ENCODE data around the gene LGALS7B. TPM values are rescaled to one million over a fixed set of nuclear protein-coding genes. Genes with fewer than 3 reads are reported as not detected.
"Not testable (repeated sequence)": the region's sequence is repeated elsewhere in the genome, so short reads cannot be mapped to it uniquely, and the experiment has no call there.

Gene LGALS7B
- total RNA-seq, 4 donors from 2014 or later, result not detected

- TF ChIP-seq CTCF (IDR thresholded peaks at IDR 0.05), result no peak
- ATAC-seq (ENCODE audit: low FRiP score) (no peak), DNase-seq (ENCODE audit: low spot score) (no peak)
These were observed 7.2 kb downstream of the LGALS7B start for GRCh38 chr19:38796154-38796553.

- not testable (repeated sequence) for DNase-seq (ENCODE audit: low spot score); ATAC-seq (ENCODE audit: low FRiP score)
These were observed 8.8 kb downstream of the LGALS7B start for GRCh38 chr19:38797781-38798180.

GRCh38 chr19:38799104-38799503, 10.1 kb downstream of the LGALS7B start:
- DNase-seq (ENCODE audit: low spot score), result no peak
- ATAC-seq (ENCODE audit: low FRiP score), result no peak
- TF ChIP-seq CTCF (IDR thresholded peaks at IDR 0.05), result no peak

- no peak for TF ChIP-seq CTCF (IDR thresholded peaks at IDR 0.05)
- ATAC-seq (ENCODE audit: low FRiP score) (no peak), DNase-seq (ENCODE audit: low spot score) (no peak)
These were observed 11.8 kb downstream of the LGALS7B start for GRCh38 chr19:38800577-38801347.

GRCh38 chr19:38801359-38802095, 12.5 kb downstream of the LGALS7B start:
- no peak for ATAC-seq (ENCODE audit: low FRiP score)
- DNase-seq (ENCODE audit: low spot score), result no peak
- TF ChIP-seq CTCF (IDR thresholded peaks at IDR 0.05), result no peak

GRCh38 chr19:38803543-38803942, 14.5 kb downstream of the LGALS7B start:
- no peak for TF ChIP-seq CTCF (IDR thresholded peaks at IDR 0.05)
- ATAC-seq (ENCODE audit: low FRiP score), result no peak
- no peak for DNase-seq (ENCODE audit: low spot score)

GRCh38 chr19:38805180-38805579, 16.2 kb downstream of the LGALS7B start:
- no peak for TF ChIP-seq CTCF (IDR thresholded peaks at IDR 0.05)
- ATAC-seq (ENCODE audit: low FRiP score) (no peak), DNase-seq (ENCODE audit: low spot score) (no peak)
